Right lobe of liver (tissue), 6 donors: ENCODE results near the gene ST8SIA4. TPM values are rescaled to one million over a fixed set of nuclear protein-coding genes. Genes with fewer than 3 reads are reported as not detected.
"Not testable (repeated sequence)": the region's sequence is repeated elsewhere in the genome, so short reads cannot be mapped to it uniquely, and the experiment has no call there.

Experiments used
- ATAC-seq, 4 donors: fragments of 200-7000 bp; cut with Tn5 transposase; one replicate each; pipeline ENCODE4 v1.9.1; 2020; ENCODE audit warnings: mild to moderate bottlenecking in 4 of 4, moderate library complexity in 4 of 4
- DNase-seq, 3 donors: peaks; one replicate each; pipeline ENCODE4 v3.0.0-alpha.2; 2020
- H3K27ac ChIP-seq, 3 donors: fragments of 200-600 bp; one replicate each; pipeline ENCODE4 v1.8.0; 2022
- H3K27me3 ChIP-seq, 2 donors: fragments of 200-600 bp; one replicate each; pipeline ENCODE4 v1.8.0; 2022
- H3K36me3 ChIP-seq, 4 donors: fragments of 200-600 bp; sonication (generic) in 1 of 4; one replicate each; pipeline versions ENCODE4 v1.5.1 to v1.8.0; 2017 to 2022; ENCODE audit warnings: control low read depth in 1 of 4
- H3K4me1 ChIP-seq, 4 donors: fragments of 200-600 bp; sonication (generic) in 1 of 4; one replicate each; pipeline versions ENCODE4 v1.5.1 to v1.8.0; 2017 to 2022; ENCODE audit warnings: control low read depth in 1 of 4
- H3K4me3 ChIP-seq, 3 donors: fragments of 200-600 bp; one replicate each; pipeline ENCODE4 v1.8.0; 2022
- H3K9me3 ChIP-seq, 4 donors: fragments of 200-600 bp; sonication (generic) in 1 of 4; one replicate each; pipeline versions ENCODE4 v1.5.1 to v1.8.0; 2017 to 2022; ENCODE audit warnings: control low read depth in 1 of 4
- CTCF ChIP-seq, 4 donors: fragments of 200-600 bp in 3 of 4; fragments of 450-650 bp in 1 of 4; IDR thresholded peaks; one replicate each; pipeline versions ENCODE4 v1.5.1 to v1.8.0; 2016 to 2022; ENCODE audit warnings: antibody characterized with exemption in 4 of 4, mild to moderate bottlenecking in 2 of 4
- POLR2A ChIP-seq: fragments of 450-650 bp; IDR thresholded peaks from one replicate; pipeline ENCODE4 v1.6.1; 2017; ENCODE audit warnings: antibody characterized with exemption, mild to moderate bottlenecking
- WGBS: methylation state at CpG from one replicate; pipeline ENCODE4 v1.1.6; 2018; ENCODE audit warnings: low coverage, low lambda C conversion rate; ENCODE audit not compliant: insufficient coverage; ENCODE audit errors: missing lambda C conversion rate; 5-methylcytosine and 5-hydroxymethylcytosine counted together
- intact Hi-C, 2 donors: fragments of 100-400 bp; cut with DNase I; formaldehyde crosslinking; loops; one replicate each; pipeline versions ENCODE4 v1.11.2 to v1.14.1; 2022
- total RNA-seq, 6 experiments: library from RNA; depleted of rRNA in 2 of 6; stranded (reverse); fragments of >200 nt in 2 of 6; fragmentation: NEBNext Ultra II Directional in 3 of 6; extraction: Animal tissue kit (Norgen Biotek cat#: 25700) in 3 of 6; gene quantifications; one replicate each; pipeline versions ENCODE4 v1.1.0 to v1.2.4, GENCODE V29; 2016 to 2023
- donor health status: DM: no; HTN: yes; CAD: no.
- donor health status: DM: no; HTN: no; CAD: no.
- donor health status: DM: no; HTN: no; CAD: no.
- donor health status: DM: no; HTN: yes; CAD: no.
- donor health status: DM: no; HTN: yes; CAD: no.

Gene ST8SIA4
- total RNA-seq, 6 experiments from 2014 or later, result 1.2 to 6.7 (median 1.7) TPM

DNA sequence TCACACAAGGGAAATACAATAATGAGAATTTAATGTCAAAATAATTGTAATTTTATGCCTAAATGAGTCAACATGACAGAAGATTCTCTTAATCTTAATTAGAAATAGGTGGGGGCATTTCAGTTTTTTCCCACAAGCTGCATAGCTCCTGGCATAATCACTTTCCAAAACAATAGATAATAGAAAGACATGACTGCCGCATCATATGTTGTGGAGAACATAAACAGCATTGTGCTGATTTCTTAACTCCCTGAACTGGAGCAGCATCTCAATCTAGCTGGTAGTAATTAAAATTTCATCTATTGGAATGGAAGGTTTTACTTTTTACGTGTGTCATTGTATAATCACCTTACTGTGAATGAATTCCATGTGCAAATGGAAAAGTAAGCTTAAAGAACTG lies 112.1 kb downstream of the ST8SIA4 start:
- no peaks in the 10 kb centered on the region for H3K9me3 ChIP-seq
- no peaks in the 10 kb centered on the region for H3K4me1 ChIP-seq
- TF ChIP-seq CTCF (IDR thresholded peaks at IDR 0.05), result no peak
- no peak for TF ChIP-seq POLR2A
- H3K4me3 ChIP-seq, result no peak overlapping the region
- H3K27me3 ChIP-seq, result no peaks in the 10 kb centered on the region
- DNase-seq (no peak), ATAC-seq (no peak)
- WGBS, result 46% methylated on average over 2 of the region's 2 CpGs
- H3K36me3 ChIP-seq, result no peaks in the 10 kb centered on the region
- intact Hi-C loops, result no loop called here
- no peak overlapping the region for H3K27ac ChIP-seq

- Histone ChIP-seq H3K36me3 (no peaks in the 10 kb centered on the region), H3K27me3 (no peaks in the 10 kb centered on the region), H3K4me3 (no peak overlapping the region), H3K4me1 (no peaks in the 10 kb centered on the region), H3K27ac (no peak overlapping the region), H3K9me3 (no peaks in the 10 kb centered on the region)
- ATAC-seq (peak; percentile 35 to 51 (median 42)), DNase-seq (no peak)
- 21% methylated on average over 4 of the region's 4 CpGs for WGBS
- intact Hi-C loops, result no loop called here
- no peak for TF ChIP-seq POLR2A
- TF ChIP-seq CTCF (IDR thresholded peaks at IDR 0.05), result no peak
Measured at GRCh38 chr5:100790170-100790665, 112.9 kb downstream of the ST8SIA4 start.

- Histone ChIP-seq H3K27ac (no peak overlapping the region), H3K36me3 (no peaks in the 10 kb centered on the region), H3K9me3 (no peaks in the 10 kb centered on the region), H3K4me1 (no peaks in the 10 kb centered on the region), H3K4me3 (no peak overlapping the region), H3K27me3 (no peaks in the 10 kb centered on the region)
- DNase-seq, result no peak
- TF ChIP-seq POLR2A (no peak), CTCF (IDR thresholded peaks at IDR 0.05) (no peak)
- WGBS, result 49% methylated on average over 4 of the region's 5 CpGs
- intact Hi-C loops, result no loop called here
- no peak for ATAC-seq
Measured at GRCh38 chr5:100789694-100790093, 113.4 kb downstream of the ST8SIA4 start.

DNA sequence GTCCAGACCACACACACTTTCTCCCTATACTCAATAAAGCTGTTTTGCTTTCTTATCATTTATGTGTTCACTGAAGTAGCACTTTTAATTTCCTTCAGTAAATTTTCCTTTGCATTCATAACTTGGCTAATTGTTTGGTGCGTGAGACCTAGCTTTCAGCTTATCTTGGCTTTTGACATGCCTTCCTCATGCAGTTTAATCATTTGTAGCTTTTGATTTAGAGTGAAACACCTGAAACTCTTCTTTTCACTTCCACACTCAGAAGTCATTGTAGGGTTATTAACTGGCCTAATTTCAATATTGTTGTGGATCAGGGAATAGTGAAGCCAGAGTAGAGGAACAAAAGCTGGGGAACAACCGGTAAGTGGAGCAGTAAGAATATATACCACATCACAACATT lies 114.7 kb downstream of the ST8SIA4 start:
- no peaks in the 10 kb centered on the region for H3K4me1 ChIP-seq
- no peak overlapping the region for H3K27ac ChIP-seq
- no peaks in the 10 kb centered on the region for H3K9me3 ChIP-seq
- TF ChIP-seq CTCF (IDR thresholded peaks at IDR 0.05) (no peak), POLR2A (no peak)
- H3K4me3 ChIP-seq, result no peak overlapping the region
- 58% methylated on average over 2 of the region's 2 CpGs for WGBS
- no peaks in the 10 kb centered on the region for H3K27me3 ChIP-seq
- intact Hi-C loops, result no loop called here
- DNase-seq (no peak), ATAC-seq (no peak)
- H3K36me3 ChIP-seq, result no peaks in the 10 kb centered on the region

GRCh38 chr5:100787648-100788047 lies 115.4 kb downstream of the ST8SIA4 start:
- 66% methylated on average over 2 of the region's 2 CpGs for WGBS
- ATAC-seq, result no peak
- Histone ChIP-seq H3K27ac (no peak overlapping the region), H3K36me3 (no peaks in the 10 kb centered on the region), H3K27me3 (no peaks in the 10 kb centered on the region), H3K4me1 (no peaks in the 10 kb centered on the region), H3K9me3 (no peaks in the 10 kb centered on the region), H3K4me3 (no peak overlapping the region)
- no peak for DNase-seq
- TF ChIP-seq POLR2A (no peak), CTCF (IDR thresholded peaks at IDR 0.05) (no peak)
- intact Hi-C loops, result no loop called here

GRCh38 chr5:100785536-100785935 lies 117.5 kb downstream of the ST8SIA4 start:
- H3K36me3 ChIP-seq, H3K27ac ChIP-seq, H3K27me3 ChIP-seq, ATAC-seq, H3K9me3 ChIP-seq, DNase-seq, H3K4me3 ChIP-seq, H3K4me1 ChIP-seq, intact Hi-C loops: not testable (repeated sequence)
- 87% methylated on average over 5 of the region's 19 CpGs for WGBS
